ENCODE measurements around the gene HIVEP3.

DNA sequence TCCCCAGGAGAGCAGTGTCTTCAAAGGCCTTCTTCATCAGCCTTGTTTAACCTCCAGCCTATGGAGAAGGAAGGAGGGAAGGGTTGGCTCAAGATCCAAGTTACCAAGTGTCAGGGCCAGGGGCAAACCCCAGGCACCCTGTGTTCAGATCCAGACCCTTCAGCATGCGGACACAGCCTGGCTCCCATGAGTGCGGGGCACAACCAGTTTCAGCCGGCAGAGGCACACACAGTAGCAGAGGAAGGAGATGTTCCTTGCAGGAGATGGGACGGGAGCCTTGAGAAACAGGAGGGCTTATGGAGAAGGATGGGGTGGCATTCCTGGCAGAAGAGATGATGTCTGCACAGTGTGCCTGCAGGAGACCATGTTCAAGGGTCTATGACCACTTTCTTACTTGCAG is 272.5 kb downstream of the HIVEP3 start:
- no peak for TF ChIP-seq POLR2G (IDR thresholded peaks at IDR 0.05; ENCODE audit: low read depth, low read length)
- TF ChIP-seq EZH2 (conservative IDR thresholded peaks at IDR 0.05; ENCODE audit: low read depth, low read length): no peak
- TF ChIP-seq SP1 (IDR thresholded peaks at IDR 0.05): no peak
- TF ChIP-seq SP1 (CRISPR knock-in tag; IDR thresholded peaks at IDR 0.05): no peak
- TF ChIP-seq ARID2 (CRISPR knock-in tag; IDR thresholded peaks at IDR 0.05; ENCODE audit: borderline replicate concordance): no peak
- no peak for TF ChIP-seq HNF4G (IDR thresholded peaks at IDR 0.05; ENCODE audit: borderline replicate concordance, low read depth, low read length)
- TF ChIP-seq HNF4G (CRISPR knock-in tag; IDR thresholded peaks at IDR 0.05; ENCODE audit: borderline replicate concordance, low read depth): no peak
- no peak for TF ChIP-seq CC2D1A (CRISPR knock-in tag; IDR thresholded peaks at IDR 0.05)
- no peak for TF ChIP-seq ZNF891 (CRISPR knock-in tag; IDR thresholded peaks at IDR 0.05)
- TF ChIP-seq NCOR1 (IDR thresholded peaks at IDR 0.05; ENCODE audit: borderline replicate concordance, low read length): no peak
- TF ChIP-seq, protein P1, sequence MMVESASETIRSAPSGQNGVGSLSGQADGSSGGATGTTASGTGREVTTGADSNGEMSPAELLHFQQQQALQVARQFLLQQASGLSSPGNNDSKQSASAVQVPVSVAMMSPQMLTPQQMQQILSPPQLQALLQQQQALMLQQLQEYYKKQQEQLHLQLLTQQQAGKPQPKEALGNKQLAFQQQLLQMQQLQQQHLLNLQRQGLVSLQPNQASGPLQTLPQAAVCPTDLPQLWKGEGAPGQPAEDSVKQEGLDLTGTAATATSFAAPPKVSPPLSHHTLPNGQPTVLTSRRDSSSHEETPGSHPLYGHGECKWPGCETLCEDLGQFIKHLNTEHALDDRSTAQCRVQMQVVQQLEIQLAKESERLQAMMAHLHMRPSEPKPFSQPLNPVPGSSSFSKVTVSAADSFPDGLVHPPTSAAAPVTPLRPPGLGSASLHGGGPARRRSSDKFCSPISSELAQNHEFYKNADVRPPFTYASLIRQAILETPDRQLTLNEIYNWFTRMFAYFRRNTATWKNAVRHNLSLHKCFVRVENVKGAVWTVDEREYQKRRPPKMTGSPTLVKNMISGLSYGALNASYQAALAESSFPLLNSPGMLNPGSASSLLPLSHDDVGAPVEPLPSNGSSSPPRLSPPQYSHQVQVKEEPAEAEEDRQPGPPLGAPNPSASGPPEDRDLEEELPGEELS (CRISPR knock-in tag; IDR thresholded peaks at IDR 0.05): no peak
- TF ChIP-seq, protein P2, sequence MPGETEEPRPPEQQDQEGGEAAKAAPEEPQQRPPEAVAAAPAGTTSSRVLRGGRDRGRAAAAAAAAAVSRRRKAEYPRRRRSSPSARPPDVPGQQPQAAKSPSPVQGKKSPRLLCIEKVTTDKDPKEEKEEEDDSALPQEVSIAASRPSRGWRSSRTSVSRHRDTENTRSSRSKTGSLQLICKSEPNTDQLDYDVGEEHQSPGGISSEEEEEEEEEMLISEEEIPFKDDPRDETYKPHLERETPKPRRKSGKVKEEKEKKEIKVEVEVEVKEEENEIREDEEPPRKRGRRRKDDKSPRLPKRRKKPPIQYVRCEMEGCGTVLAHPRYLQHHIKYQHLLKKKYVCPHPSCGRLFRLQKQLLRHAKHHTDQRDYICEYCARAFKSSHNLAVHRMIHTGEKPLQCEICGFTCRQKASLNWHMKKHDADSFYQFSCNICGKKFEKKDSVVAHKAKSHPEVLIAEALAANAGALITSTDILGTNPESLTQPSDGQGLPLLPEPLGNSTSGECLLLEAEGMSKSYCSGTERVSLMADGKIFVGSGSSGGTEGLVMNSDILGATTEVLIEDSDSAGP (CRISPR knock-in tag; IDR thresholded peaks at IDR 0.05; ENCODE audit: borderline replicate concordance): no peak

All from HepG2 (cell line).